Measurements from ENCODE around the gene VAV1. TPM values are rescaled to one million over a fixed set of nuclear protein-coding genes. Genes with fewer than 3 reads are reported as not detected.

Gene VAV1
- total and polyA plus RNA-seq, 2 of the 13 experiments (the other 11 are each of a cell fraction or from before 2014, with no cell fraction given) = not detected

GRCh38 chr19:6725513-6726231, 46.8 kb upstream of the VAV1 start (continued):
- TF ChIP-seq ZNF660 (CRISPR knock-in tag; IDR thresholded peaks at IDR 0.05; ENCODE audit: borderline replicate concordance, low read depth) = no peak
- TF ChIP-seq ZNF652 (CRISPR knock-in tag; IDR thresholded peaks at IDR 0.05; ENCODE audit: borderline replicate concordance, low read depth) = peak; percentile 70; the same call in 1 of the 2 replicates
- no peak; the same call in 1 of the 2 replicates for TF ChIP-seq ZNF784 (CRISPR knock-in tag; IDR thresholded peaks at IDR 0.05; ENCODE audit: borderline replicate concordance)
- TF ChIP-seq CTCF (CRISPR knock-in tag; IDR thresholded peaks at IDR 0.05) = no peak
- no peak for TF ChIP-seq JARID2 (CRISPR knock-in tag; IDR thresholded peaks at IDR 0.05; ENCODE audit: insufficient replicate concordance)
- TF ChIP-seq HDAC6 (IDR thresholded peaks at IDR 0.05; ENCODE audit: low read depth, low read length) = no peak
- TF ChIP-seq FOXP4 (CRISPR knock-in tag; IDR thresholded peaks at IDR 0.05) = peak; percentile 68; the same call in 1 of the 2 replicates
- no peak for TF ChIP-seq MEIS2 (CRISPR knock-in tag; IDR thresholded peaks at IDR 0.05)
- TF ChIP-seq MAZ (IDR thresholded peaks at IDR 0.05; ENCODE audit: borderline replicate concordance, low read depth, low read length) = no peak
- 0 out of 2 replicates have a peak, but pooled peaks have one; percentile 44 for TF ChIP-seq MAZ (CRISPR knock-in tag; IDR thresholded peaks at IDR 0.05; ENCODE audit: low read depth)
- no peak; the same call in 1 of the 2 replicates for TF ChIP-seq IRF2 (CRISPR knock-in tag; IDR thresholded peaks at IDR 0.05)
- TF ChIP-seq ISX (CRISPR knock-in tag; conservative IDR thresholded peaks at IDR 0.05) = no peak
- TF ChIP-seq RNF219 (CRISPR knock-in tag; IDR thresholded peaks at IDR 0.05) = no peak
- TF ChIP-seq ZNF142 (CRISPR knock-in tag; IDR thresholded peaks at IDR 0.05) = no peak
- no peak for TF ChIP-seq PAX8 (CRISPR knock-in tag; IDR thresholded peaks at IDR 0.05; ENCODE audit: borderline replicate concordance)
